Measurements from ENCODE around the gene IL17C. TPM values are rescaled to one million over a fixed set of nuclear protein-coding genes. Genes with fewer than 3 reads are reported as not detected.
A peak's percentile ranks its signal among the peaks of the same experiment; 100 is the strongest.

The IL17C gene
- total and polyA plus RNA-seq, 2 donors (not counting 1 experiment from before 2014, with no cell fraction given), result 1.3 to 1.5 TPM

DNA sequence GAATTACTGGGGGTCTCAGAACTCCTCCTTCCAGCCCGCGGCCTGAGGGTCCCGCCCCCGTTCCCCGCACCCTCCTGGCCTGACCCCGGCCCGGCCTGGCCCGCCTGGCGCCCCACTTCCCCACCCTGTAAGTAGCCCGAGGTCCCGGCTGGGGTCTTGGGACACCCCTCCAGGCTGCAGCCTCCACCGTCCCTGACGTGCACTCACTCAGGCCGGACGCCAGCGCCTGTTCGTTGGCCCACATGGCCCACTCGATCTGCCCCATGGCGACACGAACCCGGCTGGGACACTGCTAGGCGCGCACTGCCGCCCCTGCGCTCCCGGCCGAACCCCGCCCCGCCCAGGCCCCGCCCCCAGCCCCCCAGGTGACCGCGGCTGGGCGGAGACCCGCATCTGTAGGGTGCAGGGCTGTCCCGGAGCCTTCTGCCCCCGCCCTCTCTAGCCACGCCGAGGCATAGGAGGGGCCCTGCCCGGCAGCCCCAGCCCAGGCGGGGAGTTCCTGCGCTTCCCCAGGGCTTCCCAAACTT, 12.4 kb downstream of the IL17C start, which contains the start of gene CYBA:
Gene CYBA, minus strand, starts transcription at position 305 of the 527 bp plus-strand sequence. Its CDS starts 40 bp downstream, at position 265.
- peak; percentile 92 for DNase-seq
- peaks cover 43% of the 10 kb centered on the region for H3K4me1 Mint-ChIP-seq
- Histone ChIP-seq H3K9ac (ENCODE audit: low read length) (peak within 1 kb of the TSS; percentile 92), H2AFZ (ENCODE audit: insufficient read depth, low read depth, low read length, poor library complexity, severe bottlenecking) (peak within 1 kb of the TSS; percentile 59), H3K4me1 (ENCODE audit: control insufficient read depth in 2 of 2, insufficient read depth in 2 of 2, low read length in 2 of 2) (peaks cover 46 to 65% of the 10 kb centered on the region in 2 donors), H3K79me2 (ENCODE audit: control insufficient read depth, insufficient read depth, low read length) (peaks cover 56% of the 10 kb centered on the region), H3K27me3 (replicated peaks in 1 of 4; ENCODE audit: control extremely low read depth in 1 of 4, control insufficient read depth in 3 of 4, insufficient read depth in 4 of 4, low read length in 3 of 4) (no peaks in the 10 kb centered on the region), H4K20me1 (ENCODE audit: control insufficient read depth, insufficient read depth, low read length, poor library complexity, severe bottlenecking) (peaks cover 55% of the 10 kb centered on the region), H3K4me3 (ENCODE audit: control extremely low read depth in 1 of 5, extremely low read depth in 1 of 5, insufficient read depth in 1 of 5, low read depth in 2 of 5, low read length in 4 of 5) (peak within 1 kb of the TSS; percentile 73 to 98 (median 92)), H3K4me2 (replicated peaks; ENCODE audit: low read depth, low read length, poor library complexity, severe bottlenecking) (peak within 1 kb of the TSS; percentile 99), H3K36me3 (replicated peaks in 1 of 2; ENCODE audit: control extremely low read depth in 1 of 2, control insufficient read depth in 1 of 2, extremely low read depth in 1 of 2, insufficient read depth in 2 of 2, low read length in 1 of 2) (peaks cover 0 to 46% of the 10 kb centered on the region in 2 experiments), H3K9me3 (ENCODE audit: control extremely low read depth in 1 of 3, control insufficient read depth in 2 of 3, insufficient read depth in 1 of 3, low read length in 2 of 3) (no peaks in the 10 kb centered on the region), H3K27ac (ENCODE audit: low read length in 2 of 2) (peak within 1 kb of the TSS; percentile 98 to 99)
- H3K4me3 Mint-ChIP-seq, result peak within 1 kb of the TSS; percentile 96
- WGBS (ENCODE audit: insufficient coverage), result under 1% methylated on average over 36 of the region's 41 CpGs
- TF ChIP-seq, protein P1, sequence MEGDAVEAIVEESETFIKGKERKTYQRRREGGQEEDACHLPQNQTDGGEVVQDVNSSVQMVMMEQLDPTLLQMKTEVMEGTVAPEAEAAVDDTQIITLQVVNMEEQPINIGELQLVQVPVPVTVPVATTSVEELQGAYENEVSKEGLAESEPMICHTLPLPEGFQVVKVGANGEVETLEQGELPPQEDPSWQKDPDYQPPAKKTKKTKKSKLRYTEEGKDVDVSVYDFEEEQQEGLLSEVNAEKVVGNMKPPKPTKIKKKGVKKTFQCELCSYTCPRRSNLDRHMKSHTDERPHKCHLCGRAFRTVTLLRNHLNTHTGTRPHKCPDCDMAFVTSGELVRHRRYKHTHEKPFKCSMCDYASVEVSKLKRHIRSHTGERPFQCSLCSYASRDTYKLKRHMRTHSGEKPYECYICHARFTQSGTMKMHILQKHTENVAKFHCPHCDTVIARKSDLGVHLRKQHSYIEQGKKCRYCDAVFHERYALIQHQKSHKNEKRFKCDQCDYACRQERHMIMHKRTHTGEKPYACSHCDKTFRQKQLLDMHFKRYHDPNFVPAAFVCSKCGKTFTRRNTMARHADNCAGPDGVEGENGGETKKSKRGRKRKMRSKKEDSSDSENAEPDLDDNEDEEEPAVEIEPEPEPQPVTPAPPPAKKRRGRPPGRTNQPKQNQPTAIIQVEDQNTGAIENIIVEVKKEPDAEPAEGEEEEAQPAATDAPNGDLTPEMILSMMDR (IDR thresholded peaks at IDR 0.05), result no peak
- TF ChIP-seq EZH2 (IDR thresholded peaks at IDR 0.05; ENCODE audit: borderline replicate concordance, insufficient read depth, low read depth, low read length, poor library complexity, severe bottlenecking), result no peak
- no peaks in the 10 kb centered on the region for H3K9me3 Mint-ChIP-seq (ENCODE audit: insufficient read depth)
- no peaks in the 10 kb centered on the region for H3K27me3 Mint-ChIP-seq
- peak within 1 kb of the TSS; percentile 98 for H3K27ac Mint-ChIP-seq
- intact Hi-C loops (cut with micrococcal nuclease), result loop anchor here (1.0 kb wide), 9 partner anchors 12 to 520 kb away; partner anchors contain the start of genes CDH15, CTU2, IL17C and MVD
- ATAC-seq (ENCODE audit: low read depth), result peak; percentile 77
- POLR2A ChIA-PET, result interaction anchor here (1.0 to 3.4 kb wide), 7 partner anchors 11 to 55 kb away, joined by 3 to 32 read pairs (median 6); partner anchors contain the start of genes IL17C and MVD
- CTCF ChIA-PET, result interaction anchor here (1.2 to 2.9 kb wide), 5 partner anchors 14 to 165 kb away, joined by 3 to 7 read pairs (median 4); no protein-coding TSS in a partner anchor

All from B cell (primary cell).